H1 (cell line): ENCODE data around the gene RELL1. TPM values are rescaled to one million over a fixed set of nuclear protein-coding genes. Genes with fewer than 3 reads are reported as not detected.

ENCODE experiments used
- CTCF ChIA-PET: fragments of 300-600 bp; sonication (Branson Sonifier 250); formaldehyde crosslinking; loops from one replicate; lab custom pipeline; 2021; ENCODE audit not compliant: partially characterized antibody; lab: Charles Lee
- POLR2A ChIA-PET: fragments of 300-600 bp; sonication (Branson Sonifier 250); formaldehyde crosslinking; loops from one replicate; lab custom pipeline; 2021; ENCODE audit warnings: inconsistent platforms; ENCODE audit not compliant: partially characterized antibody; lab: Charles Lee
- DNase-seq, 2 experiments: peaks; one replicate each; pipeline versions ENCODE4 v3.0.0 to v3.0.0-alpha.2; 2010 to 2022; ENCODE audit warnings: low spot score in 2 of 2, low read depth in 1 of 2, mixed read lengths in 1 of 2
- FAIRE-seq: peaks from 2 replicates; lab custom pipeline; 2011; peaks lifted over from hg19 to GRCh38; lab: Jason Lieb, UNC
- H2AFZ ChIP-seq: 2 replicates; pipeline ENCODE4 v1.8.1; 2012; ENCODE audit warnings: low read length, inconsistent platforms
- H2AK5ac ChIP-seq: 2 replicates; pipeline ENCODE4 v1.6.1; 2013; ENCODE audit warnings: low read depth, low read length
- H2BK120ac ChIP-seq: replicated peaks from 2 replicates; pipeline ENCODE3; 2013; ENCODE audit warnings: low read depth, low read length, inconsistent platforms
- H2BK12ac ChIP-seq: 2 replicates; pipeline ENCODE4 v1.6.1; 2013; ENCODE audit warnings: low read depth, low read length
- H2BK15ac ChIP-seq: 2 replicates; pipeline ENCODE4 v1.6.1; 2013; ENCODE audit warnings: low read length
- H2BK20ac ChIP-seq: 2 replicates; pipeline ENCODE4 v1.6.1; 2013; ENCODE audit warnings: low read length
- H2BK5ac ChIP-seq: 2 replicates; pipeline ENCODE4 v1.6.1; 2013; ENCODE audit warnings: low read depth, low read length
- H3K14ac ChIP-seq: 2 replicates; pipeline ENCODE4 v1.6.1; 2013; ENCODE audit warnings: inconsistent platforms; ENCODE audit not compliant: insufficient read length
- H3K18ac ChIP-seq: 2 replicates; pipeline ENCODE4 v1.6.1; 2013; ENCODE audit warnings: low read length; ENCODE audit errors: extremely low read depth
- H3K23ac ChIP-seq: 2 replicates; pipeline ENCODE4 v1.6.1; 2013; ENCODE audit warnings: inconsistent platforms; ENCODE audit not compliant: insufficient read length
- H3K23me2 ChIP-seq: 2 replicates; pipeline ENCODE4 v1.6.1; 2013; ENCODE audit warnings: low read depth, low read length
- H3K27ac ChIP-seq: 2 replicates; pipeline ENCODE4 v1.6.1; 2011; ENCODE audit warnings: low read depth, low read length, inconsistent platforms
- H3K27me3 ChIP-seq, 4 experiments: replicated peaks in 1 of 4; 1 replicate in 1 of 4; 2 replicates in 3 of 4; pipeline versions ENCODE4 v1.6.1 to v1.8.1; 2011 to 2013; ENCODE audit warnings: low read length in 3 of 4, mild to moderate bottlenecking in 3 of 4, inconsistent platforms in 2 of 4, mixed read lengths in 2 of 4, moderate library complexity in 1 of 4; ENCODE audit not compliant: control insufficient read depth in 3 of 4, insufficient read depth in 3 of 4; ENCODE audit errors: extremely low read depth in 1 of 4
- H3K36me3 ChIP-seq, 4 experiments: 2 replicates each; pipeline versions ENCODE4 v1.6.1 to v1.8.1; 2011 to 2013; ENCODE audit warnings: mild to moderate bottlenecking in 4 of 4, low read length in 3 of 4, moderate library complexity in 2 of 4, control low read depth in 1 of 4, inconsistent platforms in 1 of 4; ENCODE audit not compliant: insufficient read depth in 4 of 4, control insufficient read depth in 2 of 4
- H3K4ac ChIP-seq: replicated peaks from 2 replicates; pipeline ENCODE3; 2013; ENCODE audit warnings: low read length, low read depth, mixed read lengths, inconsistent platforms; ENCODE audit not compliant: insufficient read length
- H3K4me1 ChIP-seq, 4 experiments: replicated peaks in 1 of 4; 1 replicate in 1 of 4; 2 replicates in 3 of 4; pipeline versions ENCODE4 v1.6.1 to v1.8.1; 2011 to 2013; ENCODE audit warnings: low read length in 3 of 4, inconsistent platforms in 2 of 4, mixed read lengths in 1 of 4; ENCODE audit not compliant: insufficient read depth in 4 of 4, control insufficient read depth in 3 of 4
- H3K4me2 ChIP-seq, 2 experiments: 2 replicates each; pipeline versions ENCODE4 v1.6.1 to v1.8.1; 2011 to 2013; ENCODE audit warnings: low read depth in 2 of 2, low read length in 2 of 2, control low read depth in 1 of 2, inconsistent platforms in 1 of 2, mild to moderate bottlenecking in 1 of 2; ENCODE audit not compliant: insufficient read depth in 1 of 2
- H3K4me3 ChIP-seq, 4 experiments: fragments of 200-600, 300-600 bp in 1 of 4; sonication (generic), shearing (Covaris generic), sonication (Bioruptor Twin) in 1 of 4; 2 replicates each; pipeline versions ENCODE4 v1.5.1 to v1.8.1; 2011 to 2016; ENCODE audit warnings: low read length in 4 of 4, low read depth in 3 of 4, control low read depth in 2 of 4, inconsistent platforms in 2 of 4, mild to moderate bottlenecking in 2 of 4, mixed read lengths in 1 of 4, moderate library complexity in 1 of 4; ENCODE audit not compliant: insufficient read depth in 2 of 4; ENCODE audit errors: extremely low read depth in 1 of 4
- H3K56ac ChIP-seq: replicated peaks from 2 replicates; pipeline ENCODE3; 2013; ENCODE audit warnings: low read depth, mild to moderate bottlenecking, mixed read lengths, low read length, inconsistent platforms; ENCODE audit not compliant: insufficient read length
- H3K79me1 ChIP-seq: 2 replicates; pipeline ENCODE4 v1.6.1; 2013; ENCODE audit warnings: low read depth, low read length, control low read depth
- H3K79me2 ChIP-seq, 2 experiments: 2 replicates each; pipeline versions ENCODE4 v1.6.1 to v1.8.1; 2012 to 2013; ENCODE audit warnings: low read length in 2 of 2, mild to moderate bottlenecking in 2 of 2, inconsistent platforms in 1 of 2; ENCODE audit not compliant: insufficient read depth in 2 of 2, control insufficient read depth in 1 of 2
- H3K9ac ChIP-seq, 4 experiments: replicated peaks in 1 of 4; 1 replicate in 1 of 4; 2 replicates in 3 of 4; pipeline versions ENCODE4 v1.6.1 to v1.8.1; 2011 to 2013; ENCODE audit warnings: low read depth in 3 of 4, low read length in 3 of 4, control low read depth in 2 of 4, mild to moderate bottlenecking in 2 of 4, moderate library complexity in 2 of 4, inconsistent platforms in 1 of 4; ENCODE audit errors: extremely low read depth in 1 of 4
- H3K9me3 ChIP-seq, 2 experiments: 2 replicates each; pipeline versions ENCODE4 v1.6.1 to v1.8.1; 2012 to 2013; ENCODE audit warnings: mild to moderate bottlenecking in 2 of 2, moderate library complexity in 2 of 2, control low read depth in 1 of 2, inconsistent platforms in 1 of 2, low read depth in 1 of 2, low read length in 1 of 2, mixed read lengths in 1 of 2; ENCODE audit not compliant: insufficient read depth in 2 of 2
- H4K20me1 ChIP-seq, 2 experiments: replicated peaks in 1 of 2; 2 replicates each; pipeline versions ENCODE3 to v1.8.1; 2011 to 2013; ENCODE audit warnings: inconsistent platforms in 2 of 2, low read length in 2 of 2, mild to moderate bottlenecking in 1 of 2; ENCODE audit not compliant: insufficient read depth in 2 of 2, control insufficient read depth in 1 of 2
- H4K5ac ChIP-seq: 2 replicates; pipeline ENCODE4 v1.6.1; 2013; ENCODE audit warnings: low read length, low read depth, mixed read lengths, inconsistent platforms; ENCODE audit not compliant: insufficient read length
- H4K8ac ChIP-seq: 2 replicates; pipeline ENCODE4 v1.8.0; 2013; ENCODE audit warnings: mild to moderate bottlenecking, moderate library complexity, low read length, inconsistent platforms; ENCODE audit not compliant: insufficient read depth; ENCODE audit errors: extremely low read depth
- H4K91ac ChIP-seq: replicated peaks from 2 replicates; pipeline ENCODE3; 2013; ENCODE audit warnings: low read length, mixed read lengths, inconsistent platforms; ENCODE audit not compliant: insufficient read length
- BCL11A ChIP-seq, 2 experiments: IDR thresholded peaks; one replicate each; pipeline ENCODE4 v1.6.1; 2011; ENCODE audit warnings: low read depth in 2 of 2, low read length in 2 of 2, mild to moderate bottlenecking in 2 of 2
- CHD2 ChIP-seq: IDR thresholded peaks from 2 replicates; pipeline ENCODE4 v1.6.1; 2012; ENCODE audit warnings: low read length, improper control_type of control experiment
- EZH2 ChIP-seq: fragments of 200-600 bp; sonication (generic); IDR thresholded peaks from 2 replicates; pipeline ENCODE4 v1.7.1; 2012; ENCODE audit warnings: low read depth, mild to moderate bottlenecking, moderate library complexity, low read length, inconsistent platforms; ENCODE audit not compliant: severe bottlenecking
- GABPA ChIP-seq: IDR thresholded peaks from 2 replicates; pipeline ENCODE4 v1.6.1; 2011; ENCODE audit warnings: mild to moderate bottlenecking, low read length, moderate library complexity, borderline replicate concordance; ENCODE audit not compliant: insufficient read depth
- NANOG ChIP-seq: IDR thresholded peaks from 2 replicates; pipeline ENCODE4 v1.6.1; 2011; ENCODE audit warnings: low read length, low read depth, mild to moderate bottlenecking, inconsistent platforms; ENCODE audit not compliant: insufficient read depth, poor library complexity, severe bottlenecking
- SIN3A ChIP-seq, 2 experiments: IDR thresholded peaks in 1 of 2; conservative IDR thresholded peaks in 1 of 2; 2 replicates each; pipeline ENCODE4 v1.6.1; 2011 to 2012; ENCODE audit warnings: low read length in 2 of 2, improper control_type of control experiment in 1 of 2, low read depth in 1 of 2, mild to moderate bottlenecking in 1 of 2
- SP2 ChIP-seq: IDR thresholded peaks from 2 replicates; pipeline ENCODE4 v1.6.1; 2012; ENCODE audit warnings: mild to moderate bottlenecking, low read length, inconsistent platforms
- SRF ChIP-seq: IDR thresholded peaks from 2 replicates; pipeline ENCODE4 v1.6.1; 2011; ENCODE audit warnings: mild to moderate bottlenecking, low read depth, low read length, moderate library complexity
- TAF1 ChIP-seq: IDR thresholded peaks from 2 replicates; pipeline ENCODE4 v1.6.1; 2011; ENCODE audit warnings: mild to moderate bottlenecking, low read depth, low read length
- TBP ChIP-seq: IDR thresholded peaks from 2 replicates; pipeline ENCODE4 v1.6.1; 2011; ENCODE audit warnings: low read depth, low read length, improper control_type of control experiment
- TCF12 ChIP-seq: IDR thresholded peaks from 2 replicates; pipeline ENCODE4 v1.6.1; 2011; ENCODE audit warnings: low read depth, mild to moderate bottlenecking, low read length
- WGBS, 2 experiments: shearing (Covaris generic) in 1 of 2; methylation state at CpG; one replicate each; pipeline versions ENCODE4 v1.1.6 to v1.1.7; 2013 to 2015; ENCODE audit warnings: low lambda C conversion rate in 2 of 2, mixed read lengths in 2 of 2, inconsistent platforms in 1 of 2, low coverage in 1 of 2, missing lambda C conversion rate in 1 of 2; ENCODE audit not compliant: insufficient replicate concordance in 2 of 2, insufficient coverage in 1 of 2, insufficient read length in 1 of 2; ENCODE audit errors: extremely low coverage in 1 of 2, missing lambda C conversion rate in 1 of 2; 5-methylcytosine and 5-hydroxymethylcytosine counted together
- polyA plus RNA-seq, 7 experiments: library from polyadenylated mRNA; depleted of rRNA in 3 of 7; stranded (reverse) in 5 of 7; unstranded in 2 of 7; fragments of >200 nt in 5 of 7; fragments of 200-250 nt in 2 of 7; gene quantifications; 1 replicate in 5 of 7; 2 replicates in 1 of 7; 4 replicates in 1 of 7; pipeline versions ENCODE4 v1.2.1 to v1.2.3, GENCODE V29; 2011 to 2013; ENCODE audit warnings: missing spikeins in 2 of 7, mixed read lengths in 2 of 7
- total RNA-seq: library from RNA; stranded (reverse); fragmentation: NEBNext Ultra II Directional; extraction: Animal tissue kit (Norgen Biotek cat#: 25700); gene quantifications from 2 replicates; pipeline ENCODE4 v1.2.1, GENCODE V29; 2021
- TF ChIP-seq, protein P1 (sequence below): IDR thresholded peaks from 2 replicates; pipeline ENCODE4 v1.6.1; 2011; ENCODE audit warnings: low read length, improper control_type of control experiment

RELL1 gene
- total and polyA plus RNA-seq, 2 of the 8 experiments (the other 6 are each of a cell fraction or from before 2014, with no cell fraction given) = 2.1 to 14.1 TPM

DNA sequence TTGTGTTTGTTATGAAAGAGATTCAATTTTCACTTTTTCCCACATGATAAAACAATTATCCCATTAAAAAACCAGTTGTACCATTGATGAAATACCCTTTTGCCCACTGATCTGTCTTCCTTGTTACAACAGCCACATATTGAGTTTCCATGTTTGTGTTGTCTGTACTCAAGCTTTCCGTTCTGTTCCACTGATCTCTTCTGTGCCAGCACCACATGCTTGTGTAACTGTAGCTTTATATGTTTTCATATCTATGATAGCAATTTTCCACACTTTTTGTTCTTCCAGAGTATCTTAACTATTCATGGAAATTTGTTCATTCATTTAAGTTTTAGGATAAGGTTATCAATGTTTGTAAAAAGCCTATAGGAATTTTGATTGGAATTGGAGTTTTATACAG, 24.3 kb upstream of the RELL1 start:
- Histone ChIP-seq H2AK5ac (no peak overlapping the region), H3K4ac (no peak overlapping the region), H3K4me3 (no peak overlapping the region), H2BK15ac (no peak overlapping the region), H3K23ac (no peak overlapping the region), H3K79me2 (no peaks in the 10 kb centered on the region), H2BK12ac (no peak overlapping the region), H3K14ac (no peak overlapping the region), H4K91ac (no peak overlapping the region), H3K27ac (no peak overlapping the region), H2BK120ac (no peak overlapping the region), H2AFZ (no peak overlapping the region), H3K23me2 (no peaks in the 10 kb centered on the region), H4K20me1 (no peaks in the 10 kb centered on the region), H3K79me1 (no peaks in the 10 kb centered on the region), H2BK20ac (no peak overlapping the region), H3K36me3 (no peaks in the 10 kb centered on the region), H4K8ac (no peak overlapping the region), H2BK5ac (no peak overlapping the region), H3K4me2 (no peak overlapping the region), H3K18ac (no peak overlapping the region), H3K4me1 (no peaks in the 10 kb centered on the region), H3K9me3 (no peaks in the 10 kb centered on the region), H4K5ac (no peak overlapping the region), H3K9ac (no peak overlapping the region), H3K27me3 (no peaks in the 10 kb centered on the region), H3K56ac (no peak overlapping the region)
- FAIRE-seq (no peak), DNase-seq (no peak)
- WGBS, 2 experiments = 86% methylated on average over 1 of the region's 1 CpG; no CpG with 5 or more reads in 1 of the 2 experiments
- POLR2A ChIA-PET = no interaction called here
- CTCF ChIA-PET = interaction anchor here (0.6 to 1.8 kb wide), 3 partner anchors 14 to 109 kb away, joined by 3 to 4 read pairs (median 3); no protein-coding TSS in a partner anchor
- TF ChIP-seq CHD2 (no peak), TBP (no peak), EZH2 (no peak), TAF1 (no peak), BCL11A (IDR thresholded peaks at IDR 0.05; ENCODE audit: low read depth in 2 of 2, low read length in 2 of 2) (no peak), TCF12 (no peak), NANOG (no peak), GABPA (no peak), SRF (no peak), SP2 (no peak), SIN3A (conservative IDR thresholded peaks at IDR 0.05 in 1 of 2, IDR thresholded peaks at IDR 0.05 in 1 of 2; ENCODE audit: low read depth in 1 of 2, low read length in 2 of 2) (no peak)
- TF ChIP-seq, protein P1, sequence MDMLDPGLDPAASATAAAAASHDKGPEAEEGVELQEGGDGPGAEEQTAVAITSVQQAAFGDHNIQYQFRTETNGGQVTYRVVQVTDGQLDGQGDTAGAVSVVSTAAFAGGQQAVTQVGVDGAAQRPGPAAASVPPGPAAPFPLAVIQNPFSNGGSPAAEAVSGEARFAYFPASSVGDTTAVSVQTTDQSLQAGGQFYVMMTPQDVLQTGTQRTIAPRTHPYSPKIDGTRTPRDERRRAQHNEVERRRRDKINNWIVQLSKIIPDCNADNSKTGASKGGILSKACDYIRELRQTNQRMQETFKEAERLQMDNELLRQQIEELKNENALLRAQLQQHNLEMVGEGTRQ = no peak
